KMS-11 (cell line): ENCODE measurements around the gene SMARCB1.

Experiments used
- H2AFZ ChIP-seq: fragments of 200-600 bp; sonication (generic); 2 replicates; pipeline ENCODE4 v1.6.1; 2016; ENCODE audit warnings: antibody characterized with exemption, mixed run types, low read depth
- H3K27ac ChIP-seq: fragments of 200-600 bp; sonication (generic); 2 replicates; pipeline ENCODE4 v1.6.1; 2016; ENCODE audit warnings: mild to moderate bottlenecking, mixed run types
- H3K27me3 ChIP-seq: fragments of 200-600 bp; sonication (generic); 2 replicates; pipeline ENCODE4 v1.6.1; 2017; ENCODE audit warnings: mild to moderate bottlenecking, low read depth, mixed run types, moderate library complexity; ENCODE audit not compliant: insufficient read depth
- H3K36me3 ChIP-seq: fragments of 200-600 bp; sonication (generic); 2 replicates; pipeline ENCODE4 v1.6.1; 2017; ENCODE audit warnings: mild to moderate bottlenecking, mixed run types; ENCODE audit not compliant: insufficient read depth
- H3K4me1 ChIP-seq: fragments of 200-600 bp; sonication (generic); 2 replicates; pipeline ENCODE4 v1.6.1; 2016; ENCODE audit warnings: mild to moderate bottlenecking, low read depth, mixed run types; ENCODE audit not compliant: poor library complexity, severe bottlenecking
- H3K4me2 ChIP-seq: fragments of 200-600 bp; sonication (generic); 2 replicates; pipeline ENCODE4 v1.7.0; 2016; ENCODE audit warnings: mild to moderate bottlenecking, mixed run types
- H3K4me3 ChIP-seq: fragments of 200-600 bp; sonication (generic); IDR thresholded peaks from 2 replicates; pipeline ENCODE4 v1.6.1; 2017; ENCODE audit warnings: low read depth, low read length, mixed read lengths; ENCODE audit not compliant: insufficient read depth
- H3K79me2 ChIP-seq: fragments of 200-600 bp; sonication (generic); 2 replicates; pipeline ENCODE4 v1.6.1; 2016; ENCODE audit warnings: low read depth, mixed run types; ENCODE audit not compliant: insufficient read depth
- H3K9ac ChIP-seq: fragments of 200-600 bp; sonication (generic); 2 replicates; pipeline ENCODE4 v1.6.1; 2016; ENCODE audit warnings: mild to moderate bottlenecking, mixed run types
- H4K20me1 ChIP-seq: fragments of 200-600 bp; sonication (generic); 2 replicates; pipeline ENCODE4 v1.6.1; 2016; ENCODE audit warnings: mild to moderate bottlenecking, mixed run types; ENCODE audit not compliant: insufficient read depth
- TF ChIP-seq, protein P1 (sequence below): fragments of 200-600 bp; sonication (generic); conservative IDR thresholded peaks from 2 replicates; pipeline ENCODE4 v1.6.1; 2017; ENCODE audit warnings: low read depth, mild to moderate bottlenecking, antibody characterized with exemption, low read length, moderate library complexity, mixed read lengths

SMARCB1 gene

DNA sequence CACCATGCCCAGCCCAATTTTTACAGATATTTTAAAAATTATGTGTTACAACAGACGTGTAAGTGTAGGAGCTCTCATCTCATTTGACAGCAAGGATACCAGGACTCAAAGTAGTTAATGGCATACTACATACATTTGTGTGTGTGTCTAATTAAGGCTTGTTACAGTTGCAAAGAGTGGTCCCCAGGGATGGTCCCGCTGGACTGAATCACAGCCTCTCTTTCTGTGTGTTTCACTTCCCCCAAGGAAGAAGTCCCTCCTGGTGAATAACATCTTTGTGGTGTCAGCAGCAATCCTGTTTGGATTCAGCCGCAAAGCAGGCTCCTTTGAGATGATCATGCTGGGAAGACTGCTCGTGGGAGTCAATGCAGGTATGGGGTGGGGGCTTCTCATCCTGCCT, 88.1 kb downstream of the SMARCB1 start:
- H3K36me3 ChIP-seq, result no peaks in the 10 kb centered on the region
- TF ChIP-seq, protein P1, sequence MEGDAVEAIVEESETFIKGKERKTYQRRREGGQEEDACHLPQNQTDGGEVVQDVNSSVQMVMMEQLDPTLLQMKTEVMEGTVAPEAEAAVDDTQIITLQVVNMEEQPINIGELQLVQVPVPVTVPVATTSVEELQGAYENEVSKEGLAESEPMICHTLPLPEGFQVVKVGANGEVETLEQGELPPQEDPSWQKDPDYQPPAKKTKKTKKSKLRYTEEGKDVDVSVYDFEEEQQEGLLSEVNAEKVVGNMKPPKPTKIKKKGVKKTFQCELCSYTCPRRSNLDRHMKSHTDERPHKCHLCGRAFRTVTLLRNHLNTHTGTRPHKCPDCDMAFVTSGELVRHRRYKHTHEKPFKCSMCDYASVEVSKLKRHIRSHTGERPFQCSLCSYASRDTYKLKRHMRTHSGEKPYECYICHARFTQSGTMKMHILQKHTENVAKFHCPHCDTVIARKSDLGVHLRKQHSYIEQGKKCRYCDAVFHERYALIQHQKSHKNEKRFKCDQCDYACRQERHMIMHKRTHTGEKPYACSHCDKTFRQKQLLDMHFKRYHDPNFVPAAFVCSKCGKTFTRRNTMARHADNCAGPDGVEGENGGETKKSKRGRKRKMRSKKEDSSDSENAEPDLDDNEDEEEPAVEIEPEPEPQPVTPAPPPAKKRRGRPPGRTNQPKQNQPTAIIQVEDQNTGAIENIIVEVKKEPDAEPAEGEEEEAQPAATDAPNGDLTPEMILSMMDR, result no peak
- H3K4me3 ChIP-seq, result no peak overlapping the region
- H2AFZ ChIP-seq, result no peak overlapping the region
- H3K9ac ChIP-seq, result no peak overlapping the region
- H3K27ac ChIP-seq, result no peak overlapping the region
- no peaks in the 10 kb centered on the region for H3K4me1 ChIP-seq
- H4K20me1 ChIP-seq, result no peaks in the 10 kb centered on the region
- H3K4me2 ChIP-seq, result no peak overlapping the region
- H3K27me3 ChIP-seq, result no peaks in the 10 kb centered on the region
- H3K79me2 ChIP-seq, result no peaks in the 10 kb centered on the region

DNA sequence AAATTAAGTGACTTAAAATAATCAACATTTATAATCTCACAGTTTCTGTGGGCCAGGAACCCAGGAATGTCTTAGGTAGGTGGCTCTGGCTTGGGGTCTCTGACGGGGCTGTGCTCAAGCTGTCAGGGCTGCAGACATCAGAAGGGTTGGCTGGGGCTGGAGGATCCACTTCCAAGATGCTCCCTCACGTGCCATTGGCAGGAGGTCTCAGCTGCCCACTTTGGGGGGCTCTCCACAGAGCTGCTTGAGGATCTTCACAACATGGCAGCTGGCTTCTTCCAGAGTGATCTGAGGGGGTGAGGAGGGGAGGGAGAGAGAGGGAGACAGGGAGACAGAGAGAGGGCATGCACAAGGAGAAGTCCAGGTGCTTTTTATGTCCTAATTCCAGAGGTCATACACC, 89.0 kb downstream of the SMARCB1 start:
- Histone ChIP-seq H3K79me2 (no peaks in the 10 kb centered on the region), H2AFZ (no peak overlapping the region), H4K20me1 (no peaks in the 10 kb centered on the region), H3K27me3 (no peaks in the 10 kb centered on the region), H3K4me1 (no peaks in the 10 kb centered on the region), H3K27ac (no peak overlapping the region), H3K4me3 (no peak overlapping the region), H3K4me2 (no peak overlapping the region), H3K36me3 (no peaks in the 10 kb centered on the region), H3K9ac (no peak overlapping the region)
- TF ChIP-seq, protein P1, result no peak

DNA sequence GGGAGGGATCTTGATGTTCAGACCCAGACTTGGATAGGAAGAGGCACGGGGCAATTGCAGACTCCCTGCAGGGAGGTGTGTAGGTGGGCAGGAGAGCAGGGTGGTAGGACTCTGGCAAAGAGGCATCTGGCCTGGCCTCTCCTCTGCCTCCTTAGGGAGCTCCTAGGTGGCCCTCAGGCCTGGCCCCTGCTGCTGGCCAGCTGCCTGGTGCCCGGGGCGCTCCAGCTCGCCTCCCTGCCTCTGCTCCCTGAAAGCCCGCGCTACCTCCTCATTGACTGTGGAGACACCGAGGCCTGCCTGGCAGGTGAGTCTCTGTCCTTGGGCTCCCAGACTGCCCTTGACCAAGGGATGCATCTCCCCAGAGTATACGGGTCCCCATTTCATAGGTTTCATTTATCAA, 90.8 kb downstream of the SMARCB1 start:
- Histone ChIP-seq H3K4me2 (no peak overlapping the region), H2AFZ (no peak overlapping the region), H4K20me1 (no peaks in the 10 kb centered on the region), H3K4me1 (no peaks in the 10 kb centered on the region), H3K27me3 (no peaks in the 10 kb centered on the region), H3K9ac (no peak overlapping the region), H3K79me2 (no peaks in the 10 kb centered on the region), H3K27ac (no peak overlapping the region), H3K36me3 (no peaks in the 10 kb centered on the region), H3K4me3 (no peak overlapping the region)
- TF ChIP-seq, protein P1, result no peak

DNA sequence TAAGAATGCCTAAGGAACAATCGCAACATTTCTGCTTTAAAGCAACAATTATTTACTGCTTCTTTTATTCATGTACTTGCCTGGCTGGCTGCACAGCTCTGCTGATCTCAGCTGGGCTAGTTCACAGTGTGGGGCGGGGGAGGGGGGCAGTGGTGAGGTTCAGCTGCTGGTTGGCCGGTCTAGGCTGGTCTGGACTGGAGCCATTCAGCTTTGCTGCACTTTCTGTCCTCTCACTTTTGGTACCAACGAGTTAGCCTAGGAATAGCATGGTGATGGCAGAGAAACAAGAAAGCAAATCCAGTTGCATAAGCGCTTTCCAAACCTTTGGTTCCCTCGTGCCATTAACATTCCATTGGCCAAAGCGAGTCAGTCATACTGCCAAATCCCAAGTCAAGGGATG, 91.5 kb downstream of the SMARCB1 start:
- no peak overlapping the region for H3K4me2 ChIP-seq
- H2AFZ ChIP-seq, result no peak overlapping the region
- no peak overlapping the region for H3K27ac ChIP-seq
- TF ChIP-seq, protein P1, result no peak
- no peaks in the 10 kb centered on the region for H3K79me2 ChIP-seq
- no peaks in the 10 kb centered on the region for H3K27me3 ChIP-seq
- no peaks in the 10 kb centered on the region for H4K20me1 ChIP-seq
- no peaks in the 10 kb centered on the region for H3K4me1 ChIP-seq
- H3K4me3 ChIP-seq, result no peak overlapping the region
- no peaks in the 10 kb centered on the region for H3K36me3 ChIP-seq
- no peak overlapping the region for H3K9ac ChIP-seq

DNA sequence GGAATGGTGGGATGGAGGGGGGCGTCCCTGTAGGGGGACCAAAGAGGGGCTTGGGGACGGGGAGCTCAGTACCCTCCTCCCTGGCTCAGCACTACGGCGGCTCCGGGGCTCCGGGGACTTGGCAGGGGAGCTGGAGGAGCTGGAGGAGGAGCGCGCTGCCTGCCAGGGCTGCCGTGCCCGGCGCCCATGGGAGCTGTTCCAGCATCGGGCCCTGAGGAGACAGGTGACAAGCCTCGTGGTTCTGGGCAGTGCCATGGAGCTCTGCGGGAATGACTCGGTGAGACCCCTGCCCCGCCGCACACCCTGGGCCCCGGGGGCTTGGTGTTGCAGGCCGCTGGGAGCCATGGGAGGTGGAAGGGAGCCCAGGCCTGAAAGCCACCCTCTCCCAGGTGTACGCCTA, 95.6 kb downstream of the SMARCB1 start:
- no peaks in the 10 kb centered on the region for H3K79me2 ChIP-seq
- no peak overlapping the region for H3K27ac ChIP-seq
- H4K20me1 ChIP-seq, result no peaks in the 10 kb centered on the region
- TF ChIP-seq, protein P1, result no peak
- no peak overlapping the region for H3K4me2 ChIP-seq
- no peak overlapping the region for H2AFZ ChIP-seq
- H3K4me3 ChIP-seq, result no peak overlapping the region
- no peaks in the 10 kb centered on the region for H3K27me3 ChIP-seq
- H3K9ac ChIP-seq, result no peak overlapping the region
- no peaks in the 10 kb centered on the region for H3K36me3 ChIP-seq
- H3K4me1 ChIP-seq, result no peaks in the 10 kb centered on the region
